DOHH2 (cell line): ENCODE data around the gene PTPRT.

ENCODE experiments used
- H3F3A ChIP-seq: fragments of 200-600 bp; sonication (generic), shearing (Covaris generic); 2 replicates; pipeline ENCODE4 v1.6.0; 2016; ENCODE audit warnings: antibody characterized with exemption, mild to moderate bottlenecking; ENCODE audit not compliant: control insufficient read depth, insufficient read depth
- H3K27ac ChIP-seq: fragments of 200-600 bp; sonication (generic); 2 replicates; pipeline ENCODE4 v1.5.1; 2014; ENCODE audit warnings: low read depth, mild to moderate bottlenecking, low read length, moderate library complexity
- H3K27me3 ChIP-seq: fragments of 200-600 bp; sonication (generic); 2 replicates; pipeline ENCODE4 v1.6.1; 2014; ENCODE audit warnings: mild to moderate bottlenecking, low read length, mixed read lengths; ENCODE audit not compliant: control insufficient read depth
- H3K36me3 ChIP-seq: fragments of 200-600 bp; sonication (generic); 2 replicates; pipeline ENCODE4 v1.6.1; 2014; ENCODE audit warnings: mild to moderate bottlenecking, low read length, moderate library complexity, mixed read lengths; ENCODE audit not compliant: control insufficient read depth
- H3K4me1 ChIP-seq: fragments of 200-600 bp; sonication (generic); 2 replicates; pipeline ENCODE4 v1.6.1; 2014; ENCODE audit warnings: mild to moderate bottlenecking, low read length, mixed read lengths; ENCODE audit not compliant: control insufficient read depth
- H3K4me2 ChIP-seq: fragments of 200-600 bp; sonication (generic); 2 replicates; pipeline ENCODE4 v1.6.0; 2014; ENCODE audit warnings: mild to moderate bottlenecking, low read length, moderate library complexity
- H3K4me3 ChIP-seq: fragments of 200-600 bp; sonication (generic); 2 replicates; pipeline ENCODE4 v1.5.1; 2014; ENCODE audit warnings: mild to moderate bottlenecking, low read length, mixed read lengths
- H3K79me2 ChIP-seq: fragments of 200-600 bp; sonication (generic); 2 replicates; pipeline ENCODE4 v1.6.1; 2014; ENCODE audit warnings: mild to moderate bottlenecking, low read length, mixed read lengths; ENCODE audit not compliant: control insufficient read depth
- H3K9me2 ChIP-seq: fragments of 200-600 bp; sonication (generic); replicated peaks from 2 replicates; pipeline ENCODE4 v1.6.1; 2014; ENCODE audit warnings: mild to moderate bottlenecking, low read length, mixed read lengths; ENCODE audit not compliant: control insufficient read depth
- H3K9me3 ChIP-seq: fragments of 200-600 bp; sonication (generic); 2 replicates; pipeline ENCODE4 v1.6.1; 2014; ENCODE audit warnings: antibody characterized with exemption, low read length, mixed read lengths; ENCODE audit not compliant: control insufficient read depth, insufficient read depth
- H4K20me1 ChIP-seq: fragments of 200-600 bp; sonication (generic); 2 replicates; pipeline ENCODE4 v1.6.0; 2014; ENCODE audit warnings: low read depth, mild to moderate bottlenecking, antibody characterized with exemption, low read length, moderate library complexity; ENCODE audit not compliant: control insufficient read depth, insufficient read depth
- CTCF ChIP-seq: fragments of 200-600 bp; sonication (generic); IDR thresholded peaks from one replicate; pipeline ENCODE4 v1.5.1; 2014; ENCODE audit warnings: antibody characterized with exemption, mild to moderate bottlenecking, low read depth, low read length; ENCODE audit not compliant: poor library complexity, severe bottlenecking
- EZH2phosphoT487 ChIP-seq: fragments of 200-600 bp; sonication (generic); IDR thresholded peaks from 2 replicates; pipeline ENCODE4 v1.6.1; 2017; ENCODE audit warnings: borderline replicate concordance, mild to moderate bottlenecking, antibody characterized with exemption, low read length, moderate library complexity, mixed read lengths

The PTPRT gene

GRCh38 chr20:42507874-42508273, 681.8 kb downstream of the PTPRT start:
- H3K27ac ChIP-seq: no peak overlapping the region
- no peaks in the 10 kb centered on the region for H3K36me3 ChIP-seq
- no peaks in the 10 kb centered on the region for H3K9me2 ChIP-seq
- no peaks in the 10 kb centered on the region for H3K9me3 ChIP-seq
- H3K4me2 ChIP-seq: no peak overlapping the region
- H3F3A ChIP-seq: no peaks in the 10 kb centered on the region
- TF ChIP-seq EZH2phosphoT487: no peak
- TF ChIP-seq CTCF: no peak
- H3K4me1 ChIP-seq: no peaks in the 10 kb centered on the region
- H3K79me2 ChIP-seq: no peaks in the 10 kb centered on the region
- H3K27me3 ChIP-seq: no peaks in the 10 kb centered on the region
- no peaks in the 10 kb centered on the region for H4K20me1 ChIP-seq
- H3K4me3 ChIP-seq: no peak overlapping the region

GRCh38 chr20:42506397-42506796, 683.3 kb downstream of the PTPRT start:
- Histone ChIP-seq H4K20me1 (no peaks in the 10 kb centered on the region), H3K27me3 (no peaks in the 10 kb centered on the region), H3K4me3 (no peak overlapping the region), H3F3A (no peaks in the 10 kb centered on the region), H3K27ac (no peak overlapping the region), H3K4me1 (no peaks in the 10 kb centered on the region), H3K9me2 (no peaks in the 10 kb centered on the region), H3K79me2 (no peaks in the 10 kb centered on the region), H3K4me2 (no peak overlapping the region), H3K36me3 (no peaks in the 10 kb centered on the region), H3K9me3 (no peaks in the 10 kb centered on the region)
- TF ChIP-seq CTCF (no peak), EZH2phosphoT487 (no peak)

DNA sequence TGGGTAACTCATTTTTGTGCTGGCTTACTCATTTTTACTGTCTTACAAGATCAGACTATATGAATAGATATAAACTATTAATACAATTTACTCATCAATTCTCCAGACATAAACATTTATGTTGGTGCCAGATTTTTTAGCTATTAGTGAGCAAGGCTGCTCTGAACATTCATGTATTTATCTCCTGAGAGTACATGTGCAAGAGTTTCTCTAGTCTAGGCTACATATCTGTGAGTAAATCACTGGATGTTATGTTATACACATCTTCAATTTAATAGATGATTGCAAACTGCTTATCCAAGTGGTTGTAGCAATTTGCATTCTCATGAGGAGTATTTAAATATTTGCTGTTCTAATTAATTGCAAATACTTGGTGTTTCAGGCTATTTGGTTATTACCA, 687.1 kb downstream of the PTPRT start:
- H3K4me3 ChIP-seq: no peak overlapping the region
- H3F3A ChIP-seq: no peaks in the 10 kb centered on the region
- no peaks in the 10 kb centered on the region for H3K4me1 ChIP-seq
- no peaks in the 10 kb centered on the region for H3K36me3 ChIP-seq
- no peak overlapping the region for H3K4me2 ChIP-seq
- no peak overlapping the region for H3K27ac ChIP-seq
- H3K9me2 ChIP-seq: no peaks in the 10 kb centered on the region
- H3K9me3 ChIP-seq: no peaks in the 10 kb centered on the region
- no peaks in the 10 kb centered on the region for H4K20me1 ChIP-seq
- no peaks in the 10 kb centered on the region for H3K27me3 ChIP-seq
- H3K79me2 ChIP-seq: no peaks in the 10 kb centered on the region
- TF ChIP-seq EZH2phosphoT487 (no peak), CTCF (no peak)

- no peaks in the 10 kb centered on the region for H4K20me1 ChIP-seq
- H3K9me3 ChIP-seq: no peaks in the 10 kb centered on the region
- H3K27me3 ChIP-seq: no peaks in the 10 kb centered on the region
- H3K36me3 ChIP-seq: no peaks in the 10 kb centered on the region
- TF ChIP-seq CTCF (no peak), EZH2phosphoT487 (no peak)
- H3K4me2 ChIP-seq: no peak overlapping the region
- no peaks in the 10 kb centered on the region for H3K9me2 ChIP-seq
- H3K4me1 ChIP-seq: no peaks in the 10 kb centered on the region
- no peak overlapping the region for H3K27ac ChIP-seq
- no peaks in the 10 kb centered on the region for H3K79me2 ChIP-seq
- H3F3A ChIP-seq: no peaks in the 10 kb centered on the region
- H3K4me3 ChIP-seq: no peak overlapping the region
Measured at GRCh38 chr20:42496595-42496994, 693.1 kb downstream of the PTPRT start.
